Transverse colon (tissue), 4 donors: ENCODE measurements around the gene GPR107. TPM values are rescaled to one million over a fixed set of nuclear protein-coding genes. Genes with fewer than 3 reads are reported as not detected.

Source experiments
- DNase-seq: peaks from one replicate; pipeline ENCODE4 v3.0.0-alpha.2; 2019
- H3K27ac ChIP-seq, 4 donors: fragments of 200-600 bp; sonication (generic); 2 replicates each; pipeline ENCODE4 v1.5.1; 2016 to 2018; ENCODE audit warnings: inconsistent platforms in 4 of 4
- H3K27me3 ChIP-seq: fragments of 200-600 bp; sonication (generic); 2 replicates; pipeline ENCODE4 v1.5.1; 2017; ENCODE audit warnings: inconsistent platforms
- H3K36me3 ChIP-seq, 4 donors: fragments of 200-600 bp; sonication (generic); 2 replicates each; pipeline ENCODE4 v1.5.1; 2017 to 2019; ENCODE audit warnings: inconsistent platforms in 4 of 4
- H3K4me1 ChIP-seq, 4 donors: fragments of 200-600 bp; sonication (generic); 2 replicates each; pipeline ENCODE4 v1.5.1; 2017 to 2020; ENCODE audit warnings: inconsistent platforms in 4 of 4
- H3K4me3 ChIP-seq, 4 donors: fragments of 200-600 bp; sonication (generic); 1 replicate in 1 of 4; 2 replicates in 3 of 4; pipeline versions ENCODE4 v1.5.1 to v1.6.1; 2017 to 2019; ENCODE audit warnings: inconsistent platforms in 4 of 4
- H3K9me3 ChIP-seq, 2 donors: fragments of 200-600 bp; sonication (generic); 2 replicates each; pipeline ENCODE4 v1.5.1; 2017 to 2019; ENCODE audit warnings: inconsistent platforms in 2 of 2
- CTCF ChIP-seq, 5 experiments: fragments of 200-600 bp in 3 of 5; fragments of 450-650 bp in 2 of 5; sonication (generic) in 3 of 5; IDR thresholded peaks; 1 replicate in 2 of 5; 2 replicates in 3 of 5; pipeline ENCODE4 v1.5.1; 2016 to 2017; ENCODE audit warnings: antibody characterized with exemption in 5 of 5, inconsistent platforms in 3 of 5, mild to moderate bottlenecking in 2 of 5, moderate library complexity in 1 of 5
- EP300 ChIP-seq: sonication (generic); formaldehyde crosslinking; IDR thresholded peaks from one replicate; pipeline ENCODE4 v1.6.1; 2017; ENCODE audit warnings: antibody characterized with exemption, low read depth
- POLR2A ChIP-seq: fragments of 450-650 bp; IDR thresholded peaks from one replicate; pipeline ENCODE4 v1.6.1; 2016; ENCODE audit warnings: antibody characterized with exemption, mild to moderate bottlenecking, moderate library complexity
- POLR2AphosphoS5 ChIP-seq, 3 donors: sonication (generic); formaldehyde crosslinking; IDR thresholded peaks; one replicate each; pipeline ENCODE4 v1.6.1; 2016; ENCODE audit warnings: antibody characterized with exemption in 3 of 3
- WGBS, 2 donors: methylation state at CpG; one replicate each; pipeline ENCODE4 v1.1.5; 2018; ENCODE audit warnings: low coverage in 1 of 2; 5-methylcytosine and 5-hydroxymethylcytosine counted together
- in situ Hi-C, 4 donors: fragments of 200-750 bp; cut with MboI; loops; one replicate each; pipeline versions ENCODE4 v1.15.0 to v1.15.1; 2017; ENCODE audit warnings: low sequenced_read_pairs in 3 of 4, low pct_ligation_motif_present in 1 of 4, low pct_unique_long_range_greater_than_20kb in 1 of 4
- intact Hi-C: fragments of 100-400 bp; cut with DNase I; formaldehyde crosslinking; loops from one replicate; pipeline ENCODE4 v1.15.1; 2023; ENCODE audit warnings: low total_unique reads
- total RNA-seq, 4 donors: library from RNA; depleted of rRNA; stranded (reverse); fragments of >200 nt; gene quantifications; one replicate each; pipeline ENCODE4 v1.1.0, GENCODE V29; 2016

Gene GPR107
- total RNA-seq, 4 donors from 2014 or later: 25.7 to 33.7 (median 32.7) TPM

- no peaks in the 10 kb centered on the region for H3K9me3 ChIP-seq
- peak overlapping the region; percentile 72 to 80 (median 75) for H3K27ac ChIP-seq
- intact Hi-C loops: no loop called here
- no peak overlapping the region for H3K4me3 ChIP-seq
- no peak for TF ChIP-seq EP300
- no peak for TF ChIP-seq CTCF (IDR thresholded peaks at IDR 0.05)
- no peak for TF ChIP-seq POLR2AphosphoS5 (IDR thresholded peaks at IDR 0.05)
- TF ChIP-seq POLR2A: no peak
- peaks cover 0 to 15% (median 0%) of the 10 kb centered on the region in 4 donors for H3K4me1 ChIP-seq
- no peaks in the 10 kb centered on the region for H3K27me3 ChIP-seq
- DNase-seq: peak; percentile 39
- WGBS, 2 donors: 75 to 77% methylated on average over 2 to 14 of the region's 14 CpGs
- H3K36me3 ChIP-seq: peaks cover 0 to 21% (median 10%) of the 10 kb centered on the region in 4 donors
- in situ Hi-C loops: no loop called here
These were observed 75.2 kb downstream of the GPR107 start for GRCh38 chr9:130128733-130129431.

GRCh38 chr9:130129432-130130061 lies 75.8 kb downstream of the GPR107 start:
- TF ChIP-seq POLR2A (no peak), POLR2AphosphoS5 (IDR thresholded peaks at IDR 0.05) (peak in 1 of 3 donors; percentile 16)
- WGBS, 2 donors: 90 to 97% methylated on average over 5 to 22 of the region's 22 CpGs
- Histone ChIP-seq H3K4me3 (no peak overlapping the region), H3K27me3 (no peaks in the 10 kb centered on the region), H3K27ac (peak overlapping the region; percentile 72 to 80 (median 75)), H3K9me3 (no peaks in the 10 kb centered on the region), H3K36me3 (peaks cover 0 to 21% (median 10%) of the 10 kb centered on the region in 4 donors), H3K4me1 (peaks cover 0 to 15% (median 0%) of the 10 kb centered on the region in 4 donors)
- intact Hi-C loops: no loop called here
- in situ Hi-C loops: no loop called here
- DNase-seq: no peak

GRCh38 chr9:130132746-130133145 lies 79.0 kb downstream of the GPR107 start:
- in situ Hi-C loops: no loop called here
- 94 to 100% methylated on average over 3 to 7 of the region's 7 CpGs for WGBS, 2 donors
- no peak for DNase-seq

GRCh38 chr9:130137081-130137640 lies 83.5 kb downstream of the GPR107 start:
- WGBS, 2 donors: 97% methylated on average over 15 of the region's 15 CpGs; no CpG with 5 or more reads in 1 of the 2 donors
- Histone ChIP-seq H3K4me1 (peaks cover 0 to 8% (median 4%) of the 10 kb centered on the region in 4 donors), H3K4me3 (no peak overlapping the region), H3K27ac (peak overlapping the region in 3 of 4 donors; percentile 69 to 84 (median 72)), H3K9me3 (no peaks in the 10 kb centered on the region), H3K36me3 (no peaks in the 10 kb centered on the region), H3K27me3 (no peaks in the 10 kb centered on the region)
- TF ChIP-seq POLR2AphosphoS5 (IDR thresholded peaks at IDR 0.05) (no peak), EP300 (no peak), CTCF (IDR thresholded peaks at IDR 0.05) (no peak), POLR2A (no peak)
- intact Hi-C loops: no loop called here
- DNase-seq: no peak
- in situ Hi-C loops: no loop called here

More at GRCh38 chr9:130132746-130133145, 79.0 kb downstream of the GPR107 start:
- intact Hi-C loops: no loop called here
- Histone ChIP-seq H3K27me3 (no peaks in the 10 kb centered on the region), H3K4me1 (peaks cover 0 to 15% (median 0%) of the 10 kb centered on the region in 4 donors), H3K36me3 (peaks cover 0 to 21% (median 5%) of the 10 kb centered on the region in 4 donors), H3K27ac (no peak overlapping the region), H3K9me3 (no peaks in the 10 kb centered on the region), H3K4me3 (no peak overlapping the region)
- no peak for TF ChIP-seq EP300
- no peak for TF ChIP-seq POLR2A
- TF ChIP-seq CTCF (IDR thresholded peaks at IDR 0.05): no peak
- TF ChIP-seq POLR2AphosphoS5 (IDR thresholded peaks at IDR 0.05): no peak
